Stimulated activated naive CD8-positive, alpha-beta T cell treated with anti-CD3 and anti-CD28 coated beads, Interleukin-15, Interleukin-2, amounts not matched to agents 100 ng/mL and 50 ng/mL, for 24 hours (primary cell): ENCODE data around the gene PDE4D.

Source experiments
- H3K27ac Mint-ChIP-seq: one replicate; pipeline ENCODE4 v1.8.0; 2021; ENCODE audit warnings: mild to moderate bottlenecking, mixed read lengths
- H3K27me3 Mint-ChIP-seq: one replicate; pipeline ENCODE4 v1.8.0; 2021; ENCODE audit warnings: mixed read lengths
- H3K36me3 Mint-ChIP-seq: one replicate; pipeline ENCODE4 v1.8.0; 2021; ENCODE audit warnings: low read depth, mixed read lengths
- H3K4me1 Mint-ChIP-seq: one replicate; pipeline ENCODE4 v1.8.0; 2021; ENCODE audit warnings: low read depth, mixed read lengths
- H3K4me3 Mint-ChIP-seq: one replicate; pipeline ENCODE4 v1.8.0; 2021; ENCODE audit warnings: mild to moderate bottlenecking, mixed read lengths
- H3K9me3 Mint-ChIP-seq: one replicate; pipeline ENCODE4 v1.8.0; 2021; ENCODE audit warnings: mixed read lengths

Gene PDE4D

GRCh38 chr5:59648949-59649921, 244.3 kb downstream of the PDE4D start:
- no peak overlapping the region for H3K27ac Mint-ChIP-seq
- H3K4me3 Mint-ChIP-seq, result no peak overlapping the region
- H3K4me1 Mint-ChIP-seq, result no peaks in the 10 kb centered on the region
- H3K27me3 Mint-ChIP-seq, result peaks cover 4% of the 10 kb centered on the region
- H3K36me3 Mint-ChIP-seq, result no peaks in the 10 kb centered on the region
- H3K9me3 Mint-ChIP-seq, result peaks cover 6% of the 10 kb centered on the region

- H3K4me3 Mint-ChIP-seq, result no peak overlapping the region
Measured at GRCh38 chr5:59648038-59648831, 245.3 kb downstream of the PDE4D start.

GRCh38 chr5:59645380-59645779, 248.1 kb downstream of the PDE4D start:
- H3K27me3 Mint-ChIP-seq, result peaks cover 4% of the 10 kb centered on the region
- H3K9me3 Mint-ChIP-seq, result peaks cover 6% of the 10 kb centered on the region
- no peaks in the 10 kb centered on the region for H3K4me1 Mint-ChIP-seq
- H3K27ac Mint-ChIP-seq, result no peak overlapping the region
- H3K4me3 Mint-ChIP-seq, result no peak overlapping the region
- H3K36me3 Mint-ChIP-seq, result no peaks in the 10 kb centered on the region

More at GRCh38 chr5:59648038-59648831, 245.3 kb downstream of the PDE4D start:
- Mint-ChIP-seq H3K36me3 (no peaks in the 10 kb centered on the region), H3K27ac (no peak overlapping the region), H3K9me3 (peaks cover 6% of the 10 kb centered on the region), H3K4me1 (no peaks in the 10 kb centered on the region), H3K27me3 (peaks cover 4% of the 10 kb centered on the region)

- Mint-ChIP-seq H3K4me1 (no peaks in the 10 kb centered on the region), H3K9me3 (no peaks in the 10 kb centered on the region), H3K36me3 (no peaks in the 10 kb centered on the region), H3K4me3 (no peak overlapping the region), H3K27me3 (no peaks in the 10 kb centered on the region), H3K27ac (no peak overlapping the region)
Measured at GRCh38 chr5:59640411-59640810, 253.1 kb downstream of the PDE4D start.

- Mint-ChIP-seq H3K9me3 (peaks cover 3% of the 10 kb centered on the region), H3K4me3 (no peak overlapping the region), H3K36me3 (no peaks in the 10 kb centered on the region), H3K4me1 (no peaks in the 10 kb centered on the region), H3K27me3 (no peaks in the 10 kb centered on the region), H3K27ac (no peak overlapping the region)
Measured at GRCh38 chr5:59637884-59638580, 255.5 kb downstream of the PDE4D start.

GRCh38 chr5:59629561-59629960, 264.0 kb downstream of the PDE4D start:
- Mint-ChIP-seq H3K9me3 (peaks cover 15% of the 10 kb centered on the region), H3K4me3 (no peak overlapping the region), H3K27ac (no peak overlapping the region), H3K27me3 (peaks cover 4% of the 10 kb centered on the region), H3K4me1 (no peaks in the 10 kb centered on the region), H3K36me3 (no peaks in the 10 kb centered on the region)

GRCh38 chr5:59628062-59628828, 265.3 kb downstream of the PDE4D start:
- peaks cover 14% of the 10 kb centered on the region for H3K9me3 Mint-ChIP-seq
- no peaks in the 10 kb centered on the region for H3K36me3 Mint-ChIP-seq
- no peak overlapping the region for H3K4me3 Mint-ChIP-seq
- no peaks in the 10 kb centered on the region for H3K4me1 Mint-ChIP-seq
- no peak overlapping the region for H3K27ac Mint-ChIP-seq
- peaks cover 4% of the 10 kb centered on the region for H3K27me3 Mint-ChIP-seq

- Mint-ChIP-seq H3K4me3 (no peak overlapping the region), H3K36me3 (no peaks in the 10 kb centered on the region), H3K9me3 (peaks cover 9% of the 10 kb centered on the region), H3K27me3 (peaks cover 4% of the 10 kb centered on the region), H3K4me1 (peaks cover 6% of the 10 kb centered on the region), H3K27ac (no peak overlapping the region)
Measured at GRCh38 chr5:59624898-59625297, 268.6 kb downstream of the PDE4D start.

GRCh38 chr5:59622848-59623247, 270.7 kb downstream of the PDE4D start:
- H3K9me3 Mint-ChIP-seq, result no peaks in the 10 kb centered on the region
- H3K27me3 Mint-ChIP-seq, result no peaks in the 10 kb centered on the region
- peaks cover 6% of the 10 kb centered on the region for H3K4me1 Mint-ChIP-seq
- no peak overlapping the region for H3K4me3 Mint-ChIP-seq
- H3K27ac Mint-ChIP-seq, result no peak overlapping the region
- H3K36me3 Mint-ChIP-seq, result no peaks in the 10 kb centered on the region

- Mint-ChIP-seq H3K4me1 (peaks cover 6% of the 10 kb centered on the region), H3K4me3 (no peak overlapping the region), H3K36me3 (no peaks in the 10 kb centered on the region), H3K9me3 (no peaks in the 10 kb centered on the region), H3K27me3 (no peaks in the 10 kb centered on the region), H3K27ac (no peak overlapping the region)
Measured at GRCh38 chr5:59621477-59621876, 272.0 kb downstream of the PDE4D start.

GRCh38 chr5:59620535-59621212, 272.9 kb downstream of the PDE4D start:
- no peaks in the 10 kb centered on the region for H3K27me3 Mint-ChIP-seq
- peaks cover 6% of the 10 kb centered on the region for H3K4me1 Mint-ChIP-seq
- H3K27ac Mint-ChIP-seq, result no peak overlapping the region
- H3K9me3 Mint-ChIP-seq, result no peaks in the 10 kb centered on the region
- H3K4me3 Mint-ChIP-seq, result no peak overlapping the region
- H3K36me3 Mint-ChIP-seq, result no peaks in the 10 kb centered on the region

GRCh38 chr5:59618644-59619043, 274.9 kb downstream of the PDE4D start:
- H3K4me3 Mint-ChIP-seq, result no peak overlapping the region

GRCh38 chr5:59617186-59617771, 276.2 kb downstream of the PDE4D start:
- no peak overlapping the region for H3K27ac Mint-ChIP-seq
- H3K4me1 Mint-ChIP-seq, result peaks cover 6% of the 10 kb centered on the region
- no peaks in the 10 kb centered on the region for H3K27me3 Mint-ChIP-seq
- H3K9me3 Mint-ChIP-seq, result no peaks in the 10 kb centered on the region
- H3K36me3 Mint-ChIP-seq, result no peaks in the 10 kb centered on the region
- no peak overlapping the region for H3K4me3 Mint-ChIP-seq

More at GRCh38 chr5:59618644-59619043, 274.9 kb downstream of the PDE4D start:
- H3K9me3 Mint-ChIP-seq, result no peaks in the 10 kb centered on the region
- no peaks in the 10 kb centered on the region for H3K27me3 Mint-ChIP-seq
- H3K27ac Mint-ChIP-seq, result no peak overlapping the region
- H3K36me3 Mint-ChIP-seq, result no peaks in the 10 kb centered on the region
- H3K4me1 Mint-ChIP-seq, result peaks cover 6% of the 10 kb centered on the region
